GM21825 (cell line): Measurements from ENCODE around the gene CCT8L2.
"Not testable (repeated sequence)": the region's sequence is repeated elsewhere in the genome, so short reads cannot be mapped to it uniquely, and the experiment has no call there.

Experiments
- ATAC-seq: cut with Tn5 transposase; IDR thresholded peaks from one replicate; pipeline ENCODE4 v1.9.1; 2021; ENCODE audit warnings: mild to moderate bottlenecking, moderate library complexity; ENCODE audit not compliant: unreplicated experiment

The CCT8L2 gene

GRCh38 chr22:16559056-16559955 is 33.3 kb downstream of the CCT8L2 start:
- no peak for ATAC-seq

- ATAC-seq = not testable (repeated sequence)
These were observed 34.1 kb downstream of the CCT8L2 start for GRCh38 chr22:16558376-16558945.

GRCh38 chr22:16557511-16557910 is 35.1 kb downstream of the CCT8L2 start:
- ATAC-seq = not testable (repeated sequence)

GRCh38 chr22:16555077-16555994 is 37.3 kb downstream of the CCT8L2 start:
- ATAC-seq = not testable (repeated sequence)

GRCh38 chr22:16543310-16543709 is 49.3 kb downstream of the CCT8L2 start:
- not testable (repeated sequence) for ATAC-seq
